Prostate gland (tissue), 2 donors: ENCODE measurements around the gene ZCCHC8. TPM values are rescaled to one million over a fixed set of nuclear protein-coding genes. Genes with fewer than 3 reads are reported as not detected.

Experiments
- DNase-seq: peaks from one replicate; pipeline ENCODE4 v3.0.0-alpha.2; 2019; ENCODE audit warnings: low spot score
- H3K27ac ChIP-seq, 2 donors: fragments of 200-600 bp; sonication (generic); 2 replicates each; pipeline ENCODE4 v1.5.1; 2017 to 2019
- H3K27me3 ChIP-seq: fragments of 200-600 bp; sonication (generic); replicated peaks from 2 replicates; pipeline ENCODE4 v1.5.1; 2019; ENCODE audit not compliant: insufficient read depth
- H3K36me3 ChIP-seq, 2 donors: fragments of 200-600 bp; sonication (generic); 1 replicate in 1 of 2; 2 replicates in 1 of 2; pipeline versions ENCODE4 v1.5.1 to v1.8.1; 2017 to 2019
- H3K4me1 ChIP-seq: fragments of 200-600 bp; sonication (generic); replicated peaks from 2 replicates; pipeline ENCODE4 v1.5.1; 2019
- H3K4me3 ChIP-seq, 2 donors: fragments of 200-600 bp; sonication (generic); 2 replicates each; pipeline ENCODE4 v1.5.1; 2017 to 2019
- H3K9me3 ChIP-seq: fragments of 200-600 bp; sonication (generic); 2 replicates; pipeline ENCODE4 v1.5.1; 2017
- CTCF ChIP-seq, 4 experiments: fragments of 200-600 bp in 2 of 4; fragments of 450-650 bp in 2 of 4; sonication (generic) in 2 of 4; IDR thresholded peaks; 1 replicate in 3 of 4; 2 replicates in 1 of 4; pipeline ENCODE4 v1.5.1; 2016 to 2019; ENCODE audit warnings: antibody characterized with exemption in 4 of 4, mild to moderate bottlenecking in 2 of 4, moderate library complexity in 2 of 4
- POLR2A ChIP-seq: fragments of 450-650 bp; IDR thresholded peaks from one replicate; pipeline ENCODE4 v1.6.1; 2016; ENCODE audit warnings: antibody characterized with exemption, mild to moderate bottlenecking
- POLR2AphosphoS5 ChIP-seq: sonication (generic); formaldehyde crosslinking; IDR thresholded peaks from one replicate; pipeline ENCODE4 v1.6.1; 2017; ENCODE audit warnings: antibody characterized with exemption
- WGBS: methylation state at CpG from one replicate; pipeline ENCODE4 v1.1.5; 2018; 5-methylcytosine and 5-hydroxymethylcytosine counted together
- intact Hi-C: fragments of 100-400 bp; cut with DNase I; formaldehyde crosslinking; loops from one replicate; pipeline ENCODE4 v1.14.2; 2022
- total RNA-seq, 2 donors: library from RNA; depleted of rRNA; stranded (reverse); fragments of >200 nt; gene quantifications; one replicate each; pipeline ENCODE4 v1.1.0, GENCODE V29; 2016

ZCCHC8 gene
- total RNA-seq, 2 donors from 2014 or later, result 17.3 to 20.1 TPM

- H3K4me3 ChIP-seq, result no peak overlapping the region
- TF ChIP-seq POLR2AphosphoS5 (no peak), CTCF (IDR thresholded peaks at IDR 0.05) (no peak), POLR2A (no peak)
- peaks cover 0 to 4% of the 10 kb centered on the region in 2 donors for H3K36me3 ChIP-seq
- DNase-seq, result no peak
- H3K4me1 ChIP-seq, result no peaks in the 10 kb centered on the region
- H3K9me3 ChIP-seq, result no peaks in the 10 kb centered on the region
- intact Hi-C loops, result no loop called here
- no peaks in the 10 kb centered on the region for H3K27me3 ChIP-seq
- H3K27ac ChIP-seq, result no peak overlapping the region
- WGBS, result 89% methylated on average over 5 of the region's 5 CpGs
These were observed 16.8 kb downstream of the ZCCHC8 start for GRCh38 chr12:122483969-122484368.

GRCh38 chr12:122481861-122482260 lies 18.9 kb downstream of the ZCCHC8 start:
- WGBS, result 93% methylated on average over 6 of the region's 6 CpGs
- no peak for DNase-seq
- TF ChIP-seq POLR2A, result no peak
- no peak for TF ChIP-seq CTCF (IDR thresholded peaks at IDR 0.05)
- TF ChIP-seq POLR2AphosphoS5, result no peak
- H3K4me3 ChIP-seq, result no peak overlapping the region
- H3K9me3 ChIP-seq, result no peaks in the 10 kb centered on the region
- no peak overlapping the region for H3K27ac ChIP-seq
- no peaks in the 10 kb centered on the region for H3K27me3 ChIP-seq
- no peaks in the 10 kb centered on the region for H3K4me1 ChIP-seq
- intact Hi-C loops, result no loop called here
- peaks cover 0 to 2% of the 10 kb centered on the region in 2 donors for H3K36me3 ChIP-seq

- no peak overlapping the region for H3K4me3 ChIP-seq
- no peak for TF ChIP-seq CTCF (IDR thresholded peaks at IDR 0.05)
- TF ChIP-seq POLR2AphosphoS5, result no peak
- TF ChIP-seq POLR2A, result no peak
- WGBS, result 97% methylated on average over 8 of the region's 8 CpGs
- no peak overlapping the region for H3K27ac ChIP-seq
- DNase-seq, result no peak
- H3K36me3 ChIP-seq, result peaks cover 0 to 2% of the 10 kb centered on the region in 2 donors
- no peaks in the 10 kb centered on the region for H3K4me1 ChIP-seq
- intact Hi-C loops, result no loop called here
- H3K27me3 ChIP-seq, result no peaks in the 10 kb centered on the region
- no peaks in the 10 kb centered on the region for H3K9me3 ChIP-seq
These were observed 20.0 kb downstream of the ZCCHC8 start for GRCh38 chr12:122480753-122481152.

GRCh38 chr12:122474324-122474716 lies 26.4 kb downstream of the ZCCHC8 start:
- H3K27me3 ChIP-seq, result no peaks in the 10 kb centered on the region
- H3K27ac ChIP-seq, result no peak overlapping the region
- H3K36me3 ChIP-seq, result peaks cover 0 to 2% of the 10 kb centered on the region in 2 donors
- no peak for DNase-seq
- intact Hi-C loops, result loop anchor here (10.0 kb wide), 1 partner anchor 120 kb away; no protein-coding TSS in a partner anchor
- no peak for TF ChIP-seq CTCF (IDR thresholded peaks at IDR 0.05)
- no peak for TF ChIP-seq POLR2A
- TF ChIP-seq POLR2AphosphoS5, result no peak
- no peaks in the 10 kb centered on the region for H3K4me1 ChIP-seq
- 88% methylated on average over 2 of the region's 2 CpGs for WGBS
- H3K4me3 ChIP-seq, result no peak overlapping the region
- no peaks in the 10 kb centered on the region for H3K9me3 ChIP-seq

- TF ChIP-seq CTCF (IDR thresholded peaks at IDR 0.05) (no peak), POLR2A (no peak), POLR2AphosphoS5 (no peak)
- no peak for DNase-seq
- 78% methylated on average over 19 of the region's 19 CpGs for WGBS
These were observed 27.0 kb downstream of the ZCCHC8 start for GRCh38 chr12:122473543-122474323.

More at GRCh38 chr12:122473543-122474323, 27.0 kb downstream of the ZCCHC8 start:
- Histone ChIP-seq H3K9me3 (no peaks in the 10 kb centered on the region), H3K4me1 (no peaks in the 10 kb centered on the region), H3K27ac (no peak overlapping the region), H3K27me3 (no peaks in the 10 kb centered on the region), H3K4me3 (no peak overlapping the region), H3K36me3 (peaks cover 0 to 2% of the 10 kb centered on the region in 2 donors)
- intact Hi-C loops, result loop anchor here (10.0 kb wide), 1 partner anchor 119 kb away; no protein-coding TSS in a partner anchor
